BLaER1 treated with 17β-estradiol and CSF1 and Interleukin-3, amounts not matched to agents 10 nM and 100 nM (cell line): ENCODE results near the gene REN.

ENCODE experiments used
- H3K27ac ChIP-seq, 11 experiments: shearing (Covaris generic); formaldehyde crosslinking; 2 replicates each; pipeline ENCODE4 v1.8.1; 2022
- H3K27me3 ChIP-seq, 11 experiments: shearing (Covaris generic); formaldehyde crosslinking; 2 replicates each; pipeline ENCODE4 v1.8.1; 2022
- H3K36me3 ChIP-seq, 11 experiments: shearing (Covaris generic); formaldehyde crosslinking; 2 replicates each; pipeline ENCODE4 v1.8.1; 2022
- H3K4me1 ChIP-seq, 10 experiments: shearing (Covaris generic); formaldehyde crosslinking; 2 replicates each; pipeline ENCODE4 v1.8.1; 2022
- H3K4me2 ChIP-seq, 11 experiments: shearing (Covaris generic); formaldehyde crosslinking; 2 replicates each; pipeline ENCODE4 v1.8.1; 2022
- H3K4me3 ChIP-seq, 10 experiments: shearing (Covaris generic); formaldehyde crosslinking; 2 replicates each; pipeline ENCODE4 v1.8.1; 2022
- H3K9ac ChIP-seq, 11 experiments: shearing (Covaris generic); formaldehyde crosslinking; 2 replicates each; pipeline ENCODE4 v1.8.1; 2022
- H3K9me3 ChIP-seq, 11 experiments: shearing (Covaris generic); formaldehyde crosslinking; replicated peaks in 1 of 11; 2 replicates each; pipeline ENCODE4 v1.8.1; 2022
- H4K20me1 ChIP-seq, 11 experiments: shearing (Covaris generic); formaldehyde crosslinking; 2 replicates each; pipeline ENCODE4 v1.8.1; 2022
- Cebpa-rat ChIP-seq, 11 experiments: shearing (Covaris generic); IDR thresholded peaks; 2 replicates each; pipeline ENCODE4 v1.8.1; 2022

The REN gene

DNA sequence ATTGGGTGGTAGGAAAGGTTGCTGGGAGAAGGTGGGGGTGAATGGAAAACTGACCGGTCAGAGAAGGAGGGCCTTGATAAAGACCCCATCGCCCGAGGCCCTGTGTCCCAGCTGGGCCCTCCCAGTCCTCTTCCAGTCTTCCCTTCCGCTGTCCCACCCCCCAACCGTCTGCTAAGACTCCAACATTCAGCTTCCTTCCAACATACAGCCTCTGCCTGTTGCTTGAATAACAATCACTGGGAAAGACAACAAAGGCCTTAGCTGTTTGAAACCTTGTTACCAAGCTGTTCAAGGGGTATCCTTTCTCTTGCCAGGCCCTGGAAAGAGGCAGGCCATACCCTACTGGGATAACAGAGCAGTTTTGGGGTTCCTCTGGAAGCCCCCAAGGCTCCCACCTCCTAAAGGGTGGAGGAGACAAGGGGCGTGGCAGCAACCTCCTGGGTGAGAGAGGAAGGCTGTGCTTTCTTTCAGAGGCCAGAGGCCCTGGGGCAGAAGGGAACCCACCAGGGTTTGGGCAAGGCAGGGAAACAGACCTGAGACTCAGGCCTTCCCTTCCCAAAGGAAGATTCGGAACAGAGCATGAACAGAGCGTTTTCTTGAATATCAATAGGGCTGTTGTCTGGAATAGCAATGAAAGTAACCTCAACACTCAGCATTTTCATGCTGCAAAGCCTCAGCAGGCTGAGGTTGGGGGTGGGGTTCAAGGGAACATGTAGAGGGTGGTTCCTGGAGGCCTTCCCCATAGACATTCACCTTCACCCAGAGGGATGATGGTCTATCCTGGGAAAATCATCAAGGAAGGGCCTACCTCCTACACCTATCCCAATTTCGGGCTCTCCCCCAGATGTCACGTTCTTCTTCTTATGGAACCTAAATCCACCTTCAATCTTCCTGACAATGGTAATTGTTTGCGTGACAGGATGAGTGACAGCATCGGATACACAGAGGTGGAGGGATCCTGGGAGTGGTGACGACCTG, 18.4 kb downstream of the REN start:
- Histone ChIP-seq H3K4me3 (no peak overlapping the region), H3K4me1 (peaks cover 6 to 16% (median 12%) of the 10 kb centered on the region in 10 experiments; a peak in 18 of 20 replicates)
- no peak for TF ChIP-seq Cebpa-rat (IDR thresholded peaks at IDR 0.05)

DNA sequence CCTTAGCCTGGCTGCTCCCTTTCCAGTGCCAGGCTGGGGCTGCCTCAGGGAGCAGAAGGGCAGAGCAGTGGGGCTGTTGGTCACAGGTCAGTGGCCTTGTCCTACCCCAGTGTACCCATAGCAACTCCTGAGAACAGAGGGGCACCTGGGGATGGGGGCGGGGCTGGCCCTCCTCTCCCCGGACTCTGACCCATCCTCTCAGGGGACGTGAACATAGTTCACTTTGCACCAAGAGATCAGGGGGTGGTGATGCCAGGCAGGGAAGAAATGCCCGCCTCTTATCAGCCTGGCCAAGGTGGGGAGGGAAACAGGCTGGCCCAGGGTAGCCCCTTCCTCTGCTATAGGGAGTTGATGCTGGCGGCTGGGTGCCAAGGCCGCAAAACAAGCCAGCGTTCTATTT, 19.2 kb downstream of the REN start:
- no peak for TF ChIP-seq Cebpa-rat (IDR thresholded peaks at IDR 0.05)
- Histone ChIP-seq H3K4me1 (peaks cover 0 to 11% (median 6%) of the 10 kb centered on the region in 10 experiments; a peak in 11 of 20 replicates), H4K20me1 (peaks cover 0 to 10% (median 0%) of the 10 kb centered on the region in 11 experiments; a peak in 2 of 22 replicates), H3K36me3 (peaks cover 0 to 7% (median 0%) of the 10 kb centered on the region in 11 experiments; a peak in 1 of 22 replicates), H3K27me3 (peaks cover 0 to 16% (median 6%) of the 10 kb centered on the region in 11 experiments; a peak in 13 of 22 replicates), H3K4me2 (no peak overlapping the region), H3K4me3 (no peak overlapping the region), H3K9me3 (no peaks in the 10 kb centered on the region), H3K27ac (no peak overlapping the region), H3K9ac (no peak overlapping the region)

More for the DNA sequence above, 18.4 kb downstream of the REN start:
- H3K4me2 ChIP-seq, result no peak overlapping the region
- no peaks in the 10 kb centered on the region for H3K9me3 ChIP-seq
- H4K20me1 ChIP-seq, result peaks cover 0 to 10% (median 0%) of the 10 kb centered on the region in 11 experiments; a peak in 2 of 22 replicates
- H3K27ac ChIP-seq, result no peak overlapping the region
- H3K27me3 ChIP-seq, result peaks cover 0 to 21% (median 6%) of the 10 kb centered on the region in 11 experiments; a peak in 13 of 22 replicates
- peaks cover 0 to 7% (median 0%) of the 10 kb centered on the region in 11 experiments; a peak in 1 of 22 replicates for H3K36me3 ChIP-seq
- H3K9ac ChIP-seq, result no peak overlapping the region

DNA sequence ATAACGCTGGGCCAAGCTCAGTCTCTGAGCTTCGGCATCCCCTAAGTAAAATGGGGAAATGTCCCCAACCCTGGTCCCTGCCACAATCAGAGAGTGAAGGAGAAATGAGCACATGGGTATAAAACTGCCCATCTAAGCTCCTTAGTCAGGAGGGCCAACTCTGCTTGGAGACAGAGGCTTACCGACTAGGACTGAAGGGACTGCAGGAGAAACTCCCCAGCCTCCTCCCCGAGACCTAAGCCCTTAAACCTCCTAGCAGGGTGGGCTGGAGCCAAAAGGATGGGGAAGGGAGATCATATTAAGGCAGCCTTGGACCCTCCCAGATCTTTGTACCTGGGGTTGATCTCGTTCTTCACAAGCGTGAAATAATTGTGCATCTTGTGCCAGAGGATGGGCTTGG, 19.8 kb downstream of the REN start:
- Histone ChIP-seq H3K27me3 (peaks cover 0 to 10% (median 2%) of the 10 kb centered on the region in 11 experiments; a peak in 11 of 22 replicates), H3K4me1 (peaks cover 0 to 8% (median 3%) of the 10 kb centered on the region in 10 experiments; a peak in 11 of 20 replicates), H3K4me2 (no peak overlapping the region), H3K9ac (no peak overlapping the region), H3K4me3 (no peak overlapping the region), H4K20me1 (peaks cover 0 to 10% (median 0%) of the 10 kb centered on the region in 11 experiments; a peak in 2 of 22 replicates), H3K27ac (no peak overlapping the region), H3K9me3 (no peaks in the 10 kb centered on the region), H3K36me3 (peaks cover 0 to 7% (median 0%) of the 10 kb centered on the region in 11 experiments; a peak in 1 of 22 replicates)
- no peak for TF ChIP-seq Cebpa-rat (IDR thresholded peaks at IDR 0.05)

DNA sequence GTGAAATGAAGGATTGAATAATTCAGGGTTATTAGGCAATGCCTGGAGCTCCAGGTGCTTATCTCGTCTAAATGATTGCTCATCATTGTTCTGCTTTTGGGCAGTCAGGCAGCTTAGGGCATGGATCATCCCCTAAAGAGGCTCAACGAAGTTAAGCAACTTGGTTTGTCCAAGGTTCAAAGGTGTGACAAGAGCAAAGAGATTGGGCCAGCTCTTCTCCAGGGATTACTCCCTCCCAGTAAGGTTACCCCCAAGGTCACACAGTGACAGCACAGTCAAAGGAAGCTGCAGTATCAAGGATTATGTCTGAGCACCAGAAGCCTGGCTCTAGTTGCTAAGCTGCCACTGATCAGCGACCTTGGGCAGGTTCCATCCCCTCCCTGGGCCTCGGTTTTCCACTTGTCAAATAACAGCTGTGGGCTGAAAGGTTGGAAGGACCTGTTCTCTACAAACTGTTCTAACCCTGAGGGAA, 21.1 kb downstream of the REN start:
- Histone ChIP-seq H3K27ac (no peak overlapping the region), H3K27me3 (no peaks in the 10 kb centered on the region), H3K9me3 (no peaks in the 10 kb centered on the region), H3K4me3 (no peak overlapping the region), H3K4me2 (no peak overlapping the region), H3K4me1 (no peaks in the 10 kb centered on the region), H3K9ac (no peak overlapping the region), H3K36me3 (peaks cover 0 to 7% (median 0%) of the 10 kb centered on the region in 11 experiments; a peak in 2 of 22 replicates), H4K20me1 (peaks cover 0 to 10% (median 0%) of the 10 kb centered on the region in 11 experiments; a peak in 1 of 22 replicates)
- TF ChIP-seq Cebpa-rat (IDR thresholded peaks at IDR 0.05), result no peak

DNA sequence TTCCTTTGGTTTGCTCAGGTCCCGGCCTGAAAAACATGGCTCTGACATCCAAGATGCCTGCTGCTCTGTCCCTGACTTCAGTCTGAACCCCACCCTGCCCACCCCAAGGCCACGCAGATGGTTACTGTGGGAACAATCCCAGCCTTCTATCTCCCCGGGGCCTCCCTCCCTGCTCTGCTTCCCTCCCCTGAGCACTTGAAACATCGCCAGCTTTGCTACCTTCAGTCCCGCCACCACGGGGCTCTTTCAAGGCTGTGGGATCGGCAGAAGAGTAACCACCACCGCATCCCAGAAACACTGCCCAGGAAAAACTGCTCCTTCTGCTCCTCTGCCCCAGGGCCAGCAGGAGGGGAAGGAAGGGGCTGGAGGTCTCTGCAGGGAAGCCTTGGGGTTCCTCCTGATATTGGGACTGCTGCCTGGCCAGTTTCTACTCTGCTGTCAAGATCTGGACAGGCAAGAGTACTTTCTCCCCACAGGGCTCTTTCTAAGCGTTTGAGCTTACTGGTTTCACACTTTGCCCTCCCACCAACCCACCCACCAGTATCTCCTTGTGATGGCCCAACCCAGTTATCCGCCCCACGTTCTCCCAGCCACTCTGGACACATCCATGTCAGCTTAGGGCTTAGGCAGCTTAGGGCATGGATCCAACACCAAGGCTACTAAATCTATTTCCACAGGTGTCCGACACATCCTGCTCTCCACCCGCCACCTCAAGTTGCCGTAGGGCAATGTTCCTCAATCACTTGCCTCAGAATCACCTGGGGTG, 22.7 kb downstream of the REN start:
- H3K27ac ChIP-seq, result no peak overlapping the region
- H3K4me3 ChIP-seq, result no peak overlapping the region
- no peak for TF ChIP-seq Cebpa-rat (IDR thresholded peaks at IDR 0.05)
- H3K4me2 ChIP-seq, result no peak overlapping the region
- H3K9ac ChIP-seq, result no peak overlapping the region
- H3K27me3 ChIP-seq, result no peaks in the 10 kb centered on the region
- peaks cover 0 to 20% (median 0%) of the 10 kb centered on the region in 11 experiments; a peak in 7 of 22 replicates for H3K36me3 ChIP-seq
- H3K9me3 ChIP-seq, result no peaks in the 10 kb centered on the region
- peaks cover 0 to 5% (median 0%) of the 10 kb centered on the region in 11 experiments; a peak in 1 of 22 replicates for H4K20me1 ChIP-seq
- H3K4me1 ChIP-seq, result no peaks in the 10 kb centered on the region

DNA sequence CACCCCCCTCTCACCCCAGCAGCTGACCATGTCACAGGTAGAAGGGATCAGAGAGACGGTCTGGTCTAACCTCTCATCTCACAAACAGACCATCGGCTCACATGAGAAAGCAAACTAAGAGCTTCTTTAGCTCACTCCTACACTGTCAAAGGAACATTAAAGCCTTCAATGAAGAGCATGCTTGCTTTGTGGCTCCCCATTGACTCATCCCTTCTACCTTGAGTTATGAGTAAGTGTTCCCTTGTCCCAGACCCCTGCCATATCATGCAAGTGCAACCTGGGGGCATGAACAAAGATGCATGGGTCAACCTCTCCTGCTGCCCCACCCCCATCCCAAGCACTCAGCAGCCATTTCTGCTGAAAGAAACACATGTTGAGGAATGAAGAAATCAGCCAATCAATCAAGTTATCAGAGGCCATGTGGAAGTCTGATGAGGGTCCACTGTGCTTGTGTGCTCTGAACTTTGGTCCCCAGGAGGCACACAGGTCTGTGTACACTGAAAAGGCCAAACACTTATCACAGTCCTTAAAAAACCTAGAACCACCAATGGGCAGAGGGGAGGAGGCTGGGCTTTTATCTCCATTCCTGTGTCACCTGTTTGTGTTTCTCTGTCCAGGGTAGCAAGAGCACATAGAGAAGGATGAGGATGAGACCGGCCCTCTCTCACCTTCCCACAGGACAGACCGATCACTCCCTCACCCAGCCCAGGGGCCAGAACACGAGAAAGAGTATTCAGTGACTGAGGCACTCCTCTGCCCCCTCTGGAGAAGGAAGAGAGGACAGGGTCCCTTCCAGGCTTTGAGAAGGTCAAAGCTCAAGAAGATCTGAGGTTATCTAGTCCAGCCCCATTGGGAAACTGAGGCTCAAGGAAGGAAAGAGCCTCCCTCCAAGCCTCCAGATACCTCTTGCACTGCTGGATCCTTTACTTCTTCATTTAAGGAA, 23.8 kb downstream of the REN start:
- no peak overlapping the region for H3K4me2 ChIP-seq
- no peak for TF ChIP-seq Cebpa-rat (IDR thresholded peaks at IDR 0.05)
- no peak overlapping the region for H3K9ac ChIP-seq
- H3K4me3 ChIP-seq, result no peak overlapping the region
- H4K20me1 ChIP-seq, result no peaks in the 10 kb centered on the region
- H3K27me3 ChIP-seq, result no peaks in the 10 kb centered on the region
- no peaks in the 10 kb centered on the region for H3K9me3 ChIP-seq
- H3K27ac ChIP-seq, result no peak overlapping the region
- no peaks in the 10 kb centered on the region for H3K4me1 ChIP-seq
- H3K36me3 ChIP-seq, result peaks cover 0 to 27% (median 0%) of the 10 kb centered on the region in 11 experiments; a peak in 7 of 22 replicates

DNA sequence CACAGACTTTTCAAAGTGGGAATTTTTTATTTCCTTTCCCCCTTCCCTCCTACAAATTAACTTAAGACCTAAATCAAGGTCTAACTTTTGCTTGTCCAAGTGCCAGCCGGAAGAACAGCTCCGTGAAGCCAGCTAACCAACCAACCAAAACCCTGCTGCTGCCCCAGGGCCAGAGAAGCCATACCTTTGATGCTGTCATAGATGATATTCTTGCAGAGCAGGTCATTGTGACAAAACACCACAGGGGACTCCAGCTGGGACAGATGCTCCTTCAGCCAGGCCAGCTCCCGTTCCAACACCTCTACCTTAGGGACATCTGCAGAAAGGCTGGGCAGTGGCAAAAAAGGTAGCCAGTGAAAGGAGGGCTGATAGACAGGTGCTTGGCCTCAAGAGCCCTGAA, 25.0 kb downstream of the REN start:
- Histone ChIP-seq H4K20me1 (no peaks in the 10 kb centered on the region), H3K27ac (no peak overlapping the region), H3K9me3 (no peaks in the 10 kb centered on the region), H3K36me3 (peaks cover 0 to 25% (median 0%) of the 10 kb centered on the region in 11 experiments; a peak in 7 of 22 replicates), H3K9ac (no peak overlapping the region), H3K4me3 (no peak overlapping the region), H3K4me2 (no peak overlapping the region), H3K27me3 (no peaks in the 10 kb centered on the region), H3K4me1 (no peaks in the 10 kb centered on the region)
- TF ChIP-seq Cebpa-rat (IDR thresholded peaks at IDR 0.05), result no peak

DNA sequence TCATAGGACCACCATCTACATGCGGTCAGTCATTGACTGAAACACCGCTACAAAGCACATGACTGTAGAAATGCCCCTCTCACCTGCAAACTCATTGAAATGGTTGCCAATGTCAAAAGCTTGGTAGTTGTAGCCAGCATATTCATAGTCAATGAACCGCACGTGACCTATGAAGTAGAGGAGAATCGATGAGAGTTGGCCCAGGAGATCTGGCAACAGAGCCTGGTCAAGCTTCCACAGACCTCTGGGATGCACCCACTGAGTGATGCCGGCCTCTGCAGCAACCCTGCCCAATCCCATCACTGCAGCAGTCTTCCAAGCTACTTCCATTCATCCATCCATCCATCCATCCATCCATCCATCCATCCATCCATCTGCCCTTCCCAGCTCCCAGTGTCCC, 26.2 kb downstream of the REN start:
- Histone ChIP-seq H3K4me2 (no peak overlapping the region), H3K27ac (no peak overlapping the region), H3K9me3 (no peaks in the 10 kb centered on the region), H3K36me3 (peaks cover 0 to 21% (median 0%) of the 10 kb centered on the region in 11 experiments; a peak in 7 of 22 replicates), H3K4me1 (no peaks in the 10 kb centered on the region), H3K9ac (no peak overlapping the region), H3K4me3 (no peak overlapping the region), H3K27me3 (no peaks in the 10 kb centered on the region), H4K20me1 (no peaks in the 10 kb centered on the region)
- TF ChIP-seq Cebpa-rat (IDR thresholded peaks at IDR 0.05), result no peak
